GM12891 (cell line): ENCODE results near the gene NPL.

Source experiments
- POLR2A ChIP-seq: IDR thresholded peaks from 2 replicates; pipeline ENCODE4 v1.6.1; 2011; ENCODE audit warnings: low read depth, low read length, control low read depth
- POLR2AphosphoS5 ChIP-seq: IDR thresholded peaks from 2 replicates; pipeline ENCODE4 v1.6.1; 2011; ENCODE audit warnings: low read depth, low read length, control low read depth
- POU2F2 ChIP-seq: IDR thresholded peaks from 2 replicates; pipeline ENCODE4 v1.6.1; 2011; ENCODE audit warnings: low read depth, mild to moderate bottlenecking, control low read depth, low read length, moderate library complexity
- SPI1 ChIP-seq: IDR thresholded peaks from 2 replicates; pipeline ENCODE4 v1.6.1; 2011; ENCODE audit warnings: low read depth, low read length, control low read depth
- TAF1 ChIP-seq: IDR thresholded peaks from 2 replicates; pipeline ENCODE4 v1.6.1; 2011; ENCODE audit warnings: low read depth, low read length, control low read depth

DNA sequence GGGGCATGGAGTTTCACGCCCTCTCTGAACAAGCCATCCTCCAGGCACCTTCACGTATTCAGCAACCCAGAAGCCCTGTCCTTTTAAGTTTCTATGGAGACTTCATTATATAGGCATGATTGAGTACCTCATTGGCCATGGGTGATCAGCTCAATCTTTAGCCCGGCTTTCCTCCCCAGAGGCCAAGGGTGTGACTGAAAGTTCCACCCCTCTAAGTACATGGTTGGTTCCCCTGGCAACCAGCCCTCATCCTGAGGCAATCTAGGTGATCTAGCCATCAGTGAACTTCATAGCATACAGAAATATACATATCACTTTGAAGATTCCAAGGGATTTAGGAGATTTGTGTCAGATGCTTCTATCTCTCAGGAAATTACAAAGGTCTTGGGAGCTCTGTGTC is 28.2 kb downstream of the NPL start:
- TF ChIP-seq TAF1 (no peak), POU2F2 (no peak), POLR2AphosphoS5 (no peak), POLR2A (no peak), SPI1 (no peak)
